H9 (cell line): ENCODE measurements around the gene CYP8B1. TPM values are rescaled to one million over a fixed set of nuclear protein-coding genes. Genes with fewer than 3 reads are reported as not detected.

Experiments used
- DNase-seq: peaks from one replicate; pipeline ENCODE4 v3.0.0-alpha.2; 2017
- H2AFZ ChIP-seq: one replicate; pipeline ENCODE4 v1.6.1; 2013; ENCODE audit warnings: mild to moderate bottlenecking, low read length, control low read depth, moderate library complexity
- H2AK5ac ChIP-seq: 2 replicates; pipeline ENCODE4 v1.6.1; 2013; ENCODE audit warnings: low read length, control low read depth, mixed read lengths; ENCODE audit not compliant: insufficient read length
- H2BK120ac ChIP-seq: one replicate; pipeline ENCODE4 v1.6.1; 2013; ENCODE audit warnings: low read depth, mild to moderate bottlenecking, low read length, control low read depth, inconsistent platforms; ENCODE audit not compliant: poor library complexity, severe bottlenecking
- H2BK12ac ChIP-seq: 2 replicates; pipeline ENCODE4 v1.6.1; 2013; ENCODE audit warnings: low read length, control low read depth, mixed read lengths, low read depth; ENCODE audit not compliant: insufficient read length
- H2BK15ac ChIP-seq: 2 replicates; pipeline ENCODE4 v1.6.1; 2013; ENCODE audit warnings: low read depth, low read length, control low read depth
- H2BK20ac ChIP-seq: one replicate; pipeline ENCODE4 v1.6.1; 2013; ENCODE audit warnings: low read depth, mild to moderate bottlenecking, low read length, control low read depth, inconsistent platforms; ENCODE audit not compliant: poor library complexity, severe bottlenecking
- H2BK5ac ChIP-seq: 2 replicates; pipeline ENCODE4 v1.6.1; 2013; ENCODE audit warnings: low read length, control low read depth, mixed read lengths; ENCODE audit not compliant: insufficient read length
- H3K14ac ChIP-seq: 2 replicates; pipeline ENCODE4 v1.6.1; 2013; ENCODE audit warnings: low read length, control low read depth; ENCODE audit not compliant: insufficient read depth
- H3K18ac ChIP-seq: 2 replicates; pipeline ENCODE4 v1.6.1; 2013; ENCODE audit warnings: low read depth, mild to moderate bottlenecking, mixed read lengths, low read length, control low read depth; ENCODE audit not compliant: insufficient read length
- H3K23ac ChIP-seq: 2 replicates; pipeline ENCODE4 v1.6.1; 2013; ENCODE audit warnings: low read length, control low read depth, mixed read lengths, low read depth; ENCODE audit not compliant: insufficient read length
- H3K23me2 ChIP-seq: 2 replicates; pipeline ENCODE4 v1.6.1; 2013; ENCODE audit warnings: low read depth, mild to moderate bottlenecking, mixed read lengths, low read length, control low read depth; ENCODE audit not compliant: insufficient read length, poor library complexity, severe bottlenecking
- H3K27ac ChIP-seq: 2 replicates; pipeline ENCODE4 v1.5.1; 2013; ENCODE audit warnings: low read length, control low read depth, mixed read lengths, low read depth; ENCODE audit not compliant: insufficient read length
- H3K27me3 ChIP-seq: 2 replicates; pipeline ENCODE4 v1.6.1; 2013; ENCODE audit warnings: low read length, control low read depth, inconsistent platforms; ENCODE audit not compliant: insufficient read depth
- H3K4ac ChIP-seq: 2 replicates; pipeline ENCODE4 v1.6.1; 2013; ENCODE audit warnings: low read depth, mild to moderate bottlenecking, control low read depth, inconsistent platforms, low read length, moderate library complexity
- H3K4me1 ChIP-seq: 2 replicates; pipeline ENCODE4 v1.6.1; 2013; ENCODE audit warnings: low read length, control low read depth, inconsistent platforms; ENCODE audit not compliant: insufficient read depth
- H3K4me2 ChIP-seq: 2 replicates; pipeline ENCODE4 v1.6.1; 2013; ENCODE audit warnings: low read length, control low read depth, mixed read lengths; ENCODE audit not compliant: insufficient read length, insufficient read depth
- H3K56ac ChIP-seq: 2 replicates; pipeline ENCODE4 v1.6.1; 2013; ENCODE audit warnings: low read depth, mild to moderate bottlenecking, mixed read lengths, low read length, control low read depth; ENCODE audit not compliant: insufficient read length
- H3K79me1 ChIP-seq: 2 replicates; pipeline ENCODE4 v1.6.1; 2013; ENCODE audit warnings: low read depth, mild to moderate bottlenecking, moderate library complexity, low read length, control low read depth, inconsistent platforms; ENCODE audit not compliant: insufficient read depth, poor library complexity, severe bottlenecking
- H3K79me2 ChIP-seq: 2 replicates; pipeline ENCODE4 v1.6.1; 2013; ENCODE audit warnings: low read length, control low read depth, inconsistent platforms; ENCODE audit not compliant: insufficient read depth
- H3K9ac ChIP-seq: 2 replicates; pipeline ENCODE4 v1.6.1; 2013; ENCODE audit warnings: low read length, control low read depth, mixed read lengths; ENCODE audit not compliant: insufficient read length; ENCODE audit errors: extremely low read depth
- H3K9me3 ChIP-seq: one replicate; pipeline ENCODE4 v1.6.1; 2013; ENCODE audit warnings: low read depth, low read length, inconsistent platforms; ENCODE audit not compliant: control insufficient read depth
- H3T11ph ChIP-seq: one replicate; pipeline ENCODE4 v1.6.1; 2013; ENCODE audit warnings: mild to moderate bottlenecking, low read length, control low read depth, inconsistent platforms
- H4K20me1 ChIP-seq: one replicate; pipeline ENCODE4 v1.6.1; 2013; ENCODE audit not compliant: control insufficient read depth, insufficient read length, insufficient read depth
- H4K5ac ChIP-seq: 2 replicates; pipeline ENCODE4 v1.6.1; 2013; ENCODE audit warnings: low read depth, mild to moderate bottlenecking, mixed read lengths, low read length, control low read depth; ENCODE audit not compliant: insufficient read length
- H4K8ac ChIP-seq: replicated peaks from 2 replicates; pipeline ENCODE4 v1.6.1; 2013; ENCODE audit warnings: low read length, control low read depth, mixed read lengths, low read depth; ENCODE audit not compliant: insufficient read length
- H4K91ac ChIP-seq: 2 replicates; pipeline ENCODE4 v1.6.1; 2013; ENCODE audit warnings: low read depth, mild to moderate bottlenecking, moderate library complexity, mixed read lengths, low read length, control low read depth; ENCODE audit not compliant: insufficient read length
- H3K27ac Mint-ChIP-seq, 3 experiments: 2 replicates in 2 of 3; 3 replicates in 1 of 3; pipeline ENCODE4 v1.8.0; 2020 to 2021; ENCODE audit warnings: mixed read lengths in 3 of 3, mild to moderate bottlenecking in 1 of 3, moderate library complexity in 1 of 3
- H3K27me3 Mint-ChIP-seq: 2 replicates; pipeline ENCODE4 v1.8.0; 2021; ENCODE audit warnings: low read depth, mild to moderate bottlenecking, moderate library complexity, mixed read lengths
- H3K36me3 Mint-ChIP-seq, 3 experiments: 2 replicates in 2 of 3; 3 replicates in 1 of 3; pipeline ENCODE4 v1.8.0; 2020 to 2021; ENCODE audit warnings: low read depth in 3 of 3, mixed read lengths in 3 of 3; ENCODE audit not compliant: insufficient read depth in 1 of 3
- H3K4me1 Mint-ChIP-seq, 2 experiments: 2 replicates each; pipeline ENCODE4 v1.8.0; 2020; ENCODE audit warnings: mixed read lengths in 2 of 2
- H3K4me3 Mint-ChIP-seq, 2 experiments: 2 replicates in 1 of 2; 3 replicates in 1 of 2; pipeline ENCODE4 v1.8.0; 2020 to 2021; ENCODE audit warnings: mild to moderate bottlenecking in 2 of 2, mixed read lengths in 2 of 2, moderate library complexity in 1 of 2
- H3K9me3 Mint-ChIP-seq, 2 experiments: 2 replicates in 1 of 2; 3 replicates in 1 of 2; pipeline ENCODE4 v1.8.0; 2020; ENCODE audit warnings: mild to moderate bottlenecking in 2 of 2, mixed read lengths in 2 of 2, moderate library complexity in 1 of 2
- WGBS: extraction: QIAGEN DNeasy Blood & Tissue Kit; methylation state at CpG from one replicate; pipeline ENCODE4 v1.1.7; 2013; ENCODE audit warnings: missing lambda C conversion rate, low lambda C conversion rate, mixed read lengths; ENCODE audit not compliant: insufficient read length; ENCODE audit errors: extremely low coverage; 5-methylcytosine and 5-hydroxymethylcytosine counted together
- total RNA-seq: library from RNA; stranded (reverse); gene quantifications from 2 replicates; pipeline ENCODE4 v1.2.1, GENCODE V29; 2021
- TF ChIP-seq, protein P1 (sequence below): fragments of 200-600 bp; sonication (generic); conservative IDR thresholded peaks from 3 replicates; pipeline ENCODE4 v1.8.0; 2021; ENCODE audit warnings: antibody characterized with exemption, mild to moderate bottlenecking

Gene CYP8B1
- total RNA-seq, 1 experiment from 2014 or later = not detected

DNA sequence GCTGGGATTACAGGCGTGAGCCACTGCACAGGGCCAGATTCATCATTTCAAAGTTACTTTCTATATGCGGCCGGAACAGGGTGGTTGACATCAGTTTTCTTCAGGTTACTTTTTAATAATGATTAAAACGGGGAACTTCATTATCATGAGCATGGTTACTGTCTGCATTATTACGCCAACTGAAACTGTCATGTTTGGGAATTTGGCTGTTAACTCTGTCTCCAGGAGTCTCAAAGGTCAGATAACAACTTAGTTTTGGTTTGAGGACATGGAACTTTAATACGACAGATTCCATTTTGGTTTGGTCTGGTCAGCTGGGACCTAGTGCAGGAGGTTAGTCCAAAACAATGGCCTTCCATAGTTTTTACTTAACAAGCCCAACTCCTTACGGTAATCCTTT is 8.5 kb downstream of the CYP8B1 start:
- H3K36me3 Mint-ChIP-seq = no peaks in the 10 kb centered on the region
- Histone ChIP-seq H2BK20ac (no peak overlapping the region), H2AK5ac (no peak overlapping the region), H2BK12ac (no peak overlapping the region), H2BK120ac (no peak overlapping the region), H4K8ac (no peak overlapping the region), H4K5ac (no peak overlapping the region), H2AFZ (no peak overlapping the region), H3K14ac (no peak overlapping the region), H3K23ac (no peak overlapping the region), H3K9ac (no peak overlapping the region), H3K27ac (no peak overlapping the region), H3K18ac (no peak overlapping the region), H3T11ph (no peak overlapping the region), H3K4ac (no peak overlapping the region), H4K91ac (no peak overlapping the region), H2BK5ac (no peak overlapping the region), H3K27me3 (no peaks in the 10 kb centered on the region), H3K4me1 (no peaks in the 10 kb centered on the region), H4K20me1 (no peaks in the 10 kb centered on the region), H3K79me2 (no peaks in the 10 kb centered on the region), H2BK15ac (no peak overlapping the region), H3K4me2 (no peak overlapping the region), H3K56ac (no peak overlapping the region), H3K79me1 (no peaks in the 10 kb centered on the region), H3K23me2 (no peaks in the 10 kb centered on the region), H3K9me3 (no peaks in the 10 kb centered on the region)
- H3K4me1 Mint-ChIP-seq = no peaks in the 10 kb centered on the region
- no peaks in the 10 kb centered on the region for H3K9me3 Mint-ChIP-seq
- no CpG with 5 or more reads among the region's 7 CpGs for WGBS
- H3K4me3 Mint-ChIP-seq = no peak overlapping the region
- TF ChIP-seq, protein P1, sequence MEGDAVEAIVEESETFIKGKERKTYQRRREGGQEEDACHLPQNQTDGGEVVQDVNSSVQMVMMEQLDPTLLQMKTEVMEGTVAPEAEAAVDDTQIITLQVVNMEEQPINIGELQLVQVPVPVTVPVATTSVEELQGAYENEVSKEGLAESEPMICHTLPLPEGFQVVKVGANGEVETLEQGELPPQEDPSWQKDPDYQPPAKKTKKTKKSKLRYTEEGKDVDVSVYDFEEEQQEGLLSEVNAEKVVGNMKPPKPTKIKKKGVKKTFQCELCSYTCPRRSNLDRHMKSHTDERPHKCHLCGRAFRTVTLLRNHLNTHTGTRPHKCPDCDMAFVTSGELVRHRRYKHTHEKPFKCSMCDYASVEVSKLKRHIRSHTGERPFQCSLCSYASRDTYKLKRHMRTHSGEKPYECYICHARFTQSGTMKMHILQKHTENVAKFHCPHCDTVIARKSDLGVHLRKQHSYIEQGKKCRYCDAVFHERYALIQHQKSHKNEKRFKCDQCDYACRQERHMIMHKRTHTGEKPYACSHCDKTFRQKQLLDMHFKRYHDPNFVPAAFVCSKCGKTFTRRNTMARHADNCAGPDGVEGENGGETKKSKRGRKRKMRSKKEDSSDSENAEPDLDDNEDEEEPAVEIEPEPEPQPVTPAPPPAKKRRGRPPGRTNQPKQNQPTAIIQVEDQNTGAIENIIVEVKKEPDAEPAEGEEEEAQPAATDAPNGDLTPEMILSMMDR = no peak
- H3K27ac Mint-ChIP-seq = no peak overlapping the region
- DNase-seq = no peak
- peaks cover 10% of the 10 kb centered on the region for H3K27me3 Mint-ChIP-seq
